Measurements from ENCODE around the gene SH3GL1. TPM values are rescaled to one million over a fixed set of nuclear protein-coding genes. Genes with fewer than 3 reads are reported as not detected.

The SH3GL1 gene
- total RNA-seq, 1 donor from 2014 or later = 95.3 TPM

DNA sequence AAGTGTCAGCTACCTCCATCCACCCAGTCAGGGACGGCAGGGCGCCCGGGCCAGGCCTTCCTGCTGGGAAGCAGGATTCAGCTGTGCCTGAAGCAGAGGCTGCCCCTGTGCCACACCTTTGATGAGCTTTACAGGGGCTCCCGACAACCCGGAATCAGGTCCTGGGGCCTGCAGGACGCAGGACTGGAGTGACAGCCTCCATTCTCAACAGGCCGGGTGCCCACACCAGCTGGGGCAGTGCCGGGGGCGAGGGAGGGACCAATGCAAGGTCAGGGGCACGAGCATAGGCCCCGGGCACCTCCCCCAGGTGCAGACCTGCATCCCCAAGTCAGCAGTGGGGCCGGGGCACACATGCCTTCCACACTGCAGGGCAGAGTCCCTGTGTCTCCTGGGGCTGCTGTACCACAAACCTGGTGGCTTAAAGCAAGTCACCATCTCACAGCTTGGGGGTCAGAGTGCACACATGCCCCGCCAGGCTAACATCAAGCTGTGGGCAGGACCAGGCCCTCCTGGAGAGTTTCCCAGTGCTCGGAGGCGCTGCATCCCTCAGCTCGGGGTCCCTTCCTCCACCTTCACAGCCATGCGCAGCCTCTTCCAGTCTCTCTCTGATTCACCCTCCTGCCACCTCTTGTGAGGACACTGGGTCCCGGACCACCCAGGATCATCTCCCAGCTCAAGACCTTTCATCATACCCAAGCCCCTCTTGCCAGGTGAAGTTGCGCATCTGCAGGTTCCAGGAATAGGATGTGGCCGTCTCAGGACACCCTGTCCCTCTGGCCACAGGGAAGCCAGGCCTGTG is 43.8 kb upstream of the SH3GL1 start:
- Mint-ChIP-seq H3K36me3 (ENCODE audit: low read depth) (peaks cover 7% of the 10 kb centered on the region), H3K27ac (ENCODE audit: unreplicated experiment) (no peak overlapping the region), H3K4me3 (peak overlapping the region; percentile 65), H3K9me3 (no peaks in the 10 kb centered on the region), H3K27me3 (ENCODE audit: low read depth) (peaks cover 5% of the 10 kb centered on the region), H3K4me1 (no peaks in the 10 kb centered on the region)
- TF ChIP-seq, protein P1, sequence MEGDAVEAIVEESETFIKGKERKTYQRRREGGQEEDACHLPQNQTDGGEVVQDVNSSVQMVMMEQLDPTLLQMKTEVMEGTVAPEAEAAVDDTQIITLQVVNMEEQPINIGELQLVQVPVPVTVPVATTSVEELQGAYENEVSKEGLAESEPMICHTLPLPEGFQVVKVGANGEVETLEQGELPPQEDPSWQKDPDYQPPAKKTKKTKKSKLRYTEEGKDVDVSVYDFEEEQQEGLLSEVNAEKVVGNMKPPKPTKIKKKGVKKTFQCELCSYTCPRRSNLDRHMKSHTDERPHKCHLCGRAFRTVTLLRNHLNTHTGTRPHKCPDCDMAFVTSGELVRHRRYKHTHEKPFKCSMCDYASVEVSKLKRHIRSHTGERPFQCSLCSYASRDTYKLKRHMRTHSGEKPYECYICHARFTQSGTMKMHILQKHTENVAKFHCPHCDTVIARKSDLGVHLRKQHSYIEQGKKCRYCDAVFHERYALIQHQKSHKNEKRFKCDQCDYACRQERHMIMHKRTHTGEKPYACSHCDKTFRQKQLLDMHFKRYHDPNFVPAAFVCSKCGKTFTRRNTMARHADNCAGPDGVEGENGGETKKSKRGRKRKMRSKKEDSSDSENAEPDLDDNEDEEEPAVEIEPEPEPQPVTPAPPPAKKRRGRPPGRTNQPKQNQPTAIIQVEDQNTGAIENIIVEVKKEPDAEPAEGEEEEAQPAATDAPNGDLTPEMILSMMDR (conservative IDR thresholded peaks at IDR 0.05) = no peak
- no peak for DNase-seq (ENCODE audit: low read depth, low spot score)

- peaks cover 5% of the 10 kb centered on the region for H3K27me3 Mint-ChIP-seq (ENCODE audit: low read depth)
- no peaks in the 10 kb centered on the region for H3K4me1 Mint-ChIP-seq
- peaks cover 6% of the 10 kb centered on the region for H3K36me3 Mint-ChIP-seq (ENCODE audit: low read depth)
- no peak for DNase-seq (ENCODE audit: low read depth, low spot score)
- TF ChIP-seq, protein P1 (conservative IDR thresholded peaks at IDR 0.05) = no peak
- no peak overlapping the region for H3K27ac Mint-ChIP-seq (ENCODE audit: unreplicated experiment)
- H3K4me3 Mint-ChIP-seq = peak overlapping the region; percentile 57
- no peaks in the 10 kb centered on the region for H3K9me3 Mint-ChIP-seq
Measured at GRCh38 chr19:4443188-4443587, 42.8 kb upstream of the SH3GL1 start.

DNA sequence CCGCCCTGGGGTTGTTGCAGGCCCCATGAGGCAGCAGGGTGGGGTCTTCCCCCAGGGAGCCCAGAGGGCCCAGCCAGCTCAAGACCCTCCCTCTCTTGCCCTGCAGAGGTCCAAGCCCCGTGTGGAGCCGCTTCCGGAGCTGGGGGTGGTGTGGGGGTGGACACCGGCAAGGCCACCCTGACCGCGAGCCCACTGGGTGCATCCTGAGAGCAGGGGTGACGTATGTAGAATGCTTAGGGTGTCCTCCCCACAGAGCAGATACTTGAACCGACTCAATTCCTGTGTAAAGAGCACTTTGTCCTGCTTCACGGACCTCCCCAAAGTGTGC is 42.4 kb upstream of the SH3GL1 start:
- peaks cover 5% of the 10 kb centered on the region for H3K27me3 Mint-ChIP-seq (ENCODE audit: low read depth)
- H3K4me1 Mint-ChIP-seq = no peaks in the 10 kb centered on the region
- DNase-seq (ENCODE audit: low read depth, low spot score) = no peak
- no peaks in the 10 kb centered on the region for H3K9me3 Mint-ChIP-seq
- peak overlapping the region; percentile 57 for H3K4me3 Mint-ChIP-seq
- no peak overlapping the region for H3K27ac Mint-ChIP-seq (ENCODE audit: unreplicated experiment)
- TF ChIP-seq, protein P1 (conservative IDR thresholded peaks at IDR 0.05) = no peak
- H3K36me3 Mint-ChIP-seq (ENCODE audit: low read depth) = peaks cover 6% of the 10 kb centered on the region

- peaks cover 5% of the 10 kb centered on the region for H3K27me3 Mint-ChIP-seq (ENCODE audit: low read depth)
- H3K9me3 Mint-ChIP-seq = no peaks in the 10 kb centered on the region
- peak overlapping the region; percentile 45 for H3K4me3 Mint-ChIP-seq
- H3K27ac Mint-ChIP-seq (ENCODE audit: unreplicated experiment) = no peak overlapping the region
- peaks cover 6% of the 10 kb centered on the region for H3K36me3 Mint-ChIP-seq (ENCODE audit: low read depth)
- TF ChIP-seq, protein P1 (conservative IDR thresholded peaks at IDR 0.05) = no peak
- no peaks in the 10 kb centered on the region for H3K4me1 Mint-ChIP-seq
- DNase-seq (ENCODE audit: low read depth, low spot score) = no peak
Measured at GRCh38 chr19:4441994-4442818, 41.9 kb upstream of the SH3GL1 start.

DNA sequence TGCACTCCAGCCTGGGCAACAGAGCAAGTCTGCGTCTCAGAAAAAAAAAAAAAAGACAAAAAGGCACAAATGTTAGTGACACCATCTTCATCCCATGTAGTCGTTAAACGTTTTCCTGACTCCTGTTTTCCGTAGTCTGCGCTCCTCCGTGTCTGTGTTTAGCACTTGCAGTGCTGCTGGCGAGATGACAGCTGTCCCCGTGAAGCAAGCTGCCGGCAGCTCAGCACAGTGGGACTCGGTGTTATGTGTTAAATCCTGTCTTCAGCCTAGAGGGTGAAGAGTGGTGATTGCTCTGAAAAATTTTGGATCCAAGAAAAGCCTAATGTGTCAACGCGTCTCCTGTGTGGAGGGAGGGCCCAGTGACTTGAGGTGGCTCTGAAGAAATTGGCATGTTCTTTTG is 38.9 kb upstream of the SH3GL1 start:
- Mint-ChIP-seq H3K9me3 (no peaks in the 10 kb centered on the region), H3K4me3 (no peak overlapping the region), H3K27me3 (ENCODE audit: low read depth) (peaks cover 5% of the 10 kb centered on the region), H3K36me3 (ENCODE audit: low read depth) (peaks cover 11% of the 10 kb centered on the region), H3K4me1 (no peaks in the 10 kb centered on the region), H3K27ac (ENCODE audit: unreplicated experiment) (no peak overlapping the region)
- TF ChIP-seq, protein P1 (conservative IDR thresholded peaks at IDR 0.05) = no peak
- no peak for DNase-seq (ENCODE audit: low read depth, low spot score)
